Activated CD4-positive, alpha-beta T cell treated with anti-CD3 and anti-CD28 coated beads for 24 hours (primary cell): ENCODE results near the gene APOL2.
"Not testable (repeated sequence)": the region's sequence is repeated elsewhere in the genome, so short reads cannot be mapped to it uniquely, and the experiment has no call there.

ENCODE experiments used
- DNase-seq, 2 donors: peaks; one replicate each; pipeline ENCODE4 v3.0.0-alpha.2; 2020; ENCODE audit warnings: low read depth in 2 of 2

Gene APOL2

GRCh38 chr22:36243986-36244385 is 4.7 kb upstream of the APOL2 start:
- DNase-seq: no peak

GRCh38 chr22:36239150-36239400 is 252 bp downstream of the APOL2 start:
- DNase-seq: no peak

GRCh38 chr22:36238373-36239149 is 766 bp downstream of the APOL2 start:
- DNase-seq: no peak

DNA sequence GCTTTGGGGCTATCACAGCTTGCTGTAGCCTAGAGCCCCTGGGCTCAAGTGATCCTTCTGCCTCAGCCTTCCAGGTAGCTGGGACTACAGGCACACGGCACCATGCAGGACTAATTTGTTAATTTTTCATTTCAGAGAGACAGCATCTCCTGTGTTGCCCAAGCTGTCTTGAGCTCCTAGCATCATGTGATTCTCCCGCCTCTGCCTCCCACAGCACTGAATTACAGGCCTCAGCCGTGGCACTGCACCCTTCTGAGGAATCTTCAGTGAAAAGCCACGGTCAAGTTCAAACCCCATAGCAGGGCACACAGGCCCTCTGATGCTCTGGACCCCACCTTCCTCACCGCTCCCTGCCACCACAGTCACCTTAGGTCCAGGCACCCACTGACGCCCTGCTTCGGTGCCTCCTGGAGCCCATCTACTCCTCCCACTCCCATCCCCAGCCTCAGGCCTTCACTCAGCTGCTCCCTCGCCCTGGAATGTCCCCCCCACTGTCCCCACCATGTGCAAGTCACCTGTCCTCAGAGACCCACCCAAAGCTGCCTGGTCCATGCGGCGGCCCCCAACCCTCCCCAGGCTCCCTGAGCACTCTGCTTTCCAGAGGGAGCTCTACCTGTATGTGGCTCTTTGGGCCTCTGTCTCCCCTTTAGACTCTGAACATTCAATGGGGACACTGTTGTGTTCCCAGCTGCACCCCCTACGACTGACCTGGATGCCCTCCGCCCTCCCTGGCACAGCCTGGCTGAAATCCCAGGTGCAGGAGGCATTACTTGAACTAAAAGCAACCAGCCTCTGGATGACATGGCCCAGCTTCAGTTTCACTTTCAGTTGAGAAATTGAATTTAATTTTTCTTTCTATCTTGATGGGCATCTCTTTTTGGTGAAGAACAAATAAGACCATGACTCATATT is 1.6 kb downstream of the APOL2 start:
- no peak for DNase-seq

DNA sequence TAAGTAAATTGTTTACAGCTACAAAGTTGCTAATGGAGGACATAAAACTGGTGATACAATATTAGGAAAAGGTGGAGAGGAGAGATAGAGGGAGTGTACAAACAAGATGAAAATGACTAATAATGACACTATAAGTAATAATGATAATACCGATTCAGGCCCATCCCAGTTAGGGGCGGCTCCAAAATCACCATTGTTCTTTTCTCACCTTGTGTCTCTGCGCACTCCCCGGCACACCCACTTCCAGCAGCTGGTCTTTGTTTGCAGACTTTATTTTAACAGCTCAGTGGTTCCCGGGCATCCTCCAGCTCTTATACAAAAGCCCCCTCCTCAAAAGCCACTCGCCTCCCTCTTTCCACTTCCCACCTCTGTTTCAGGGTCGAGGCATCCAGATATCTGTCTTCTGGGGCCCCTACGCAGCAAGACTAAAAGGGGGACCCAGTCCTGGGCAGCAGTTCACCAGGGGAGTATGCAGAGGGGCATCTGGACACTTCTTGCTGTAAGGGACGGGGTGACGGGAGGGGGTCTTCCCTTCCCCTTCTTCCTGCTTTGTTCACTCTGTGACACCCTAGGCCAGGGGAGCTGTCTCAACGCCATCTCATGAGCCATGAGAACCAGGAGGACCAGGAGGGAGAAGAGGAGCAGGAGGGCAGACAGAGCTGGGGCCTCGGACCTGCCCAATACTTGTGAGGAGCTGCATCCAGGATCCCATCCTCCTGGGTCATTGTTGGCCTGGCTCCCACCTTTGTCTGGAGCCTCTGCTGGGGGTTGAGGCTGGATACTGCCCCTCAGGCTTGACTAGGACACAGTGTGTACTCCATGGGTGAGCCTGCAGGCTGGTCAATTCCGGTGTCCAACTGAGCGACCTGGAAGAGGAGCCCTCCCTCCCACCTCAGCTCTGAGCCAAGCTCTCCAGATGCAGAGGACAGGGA is 2.7 kb downstream of the APOL2 start:
- no peak for DNase-seq

- DNase-seq: no peak
Observed at GRCh38 chr22:36235585-36235984, 3.7 kb downstream of the APOL2 start.

- DNase-seq: no peak
Observed at GRCh38 chr22:36234919-36235318, 4.4 kb downstream of the APOL2 start.

GRCh38 chr22:36234213-36234612 is 5.1 kb downstream of the APOL2 start:
- DNase-seq: no peak

- no peak for DNase-seq
Observed at GRCh38 chr22:36233796-36234195, 5.5 kb downstream of the APOL2 start.

GRCh38 chr22:36232715-36233401 is 6.5 kb downstream of the APOL2 start:
- DNase-seq: no peak

DNA sequence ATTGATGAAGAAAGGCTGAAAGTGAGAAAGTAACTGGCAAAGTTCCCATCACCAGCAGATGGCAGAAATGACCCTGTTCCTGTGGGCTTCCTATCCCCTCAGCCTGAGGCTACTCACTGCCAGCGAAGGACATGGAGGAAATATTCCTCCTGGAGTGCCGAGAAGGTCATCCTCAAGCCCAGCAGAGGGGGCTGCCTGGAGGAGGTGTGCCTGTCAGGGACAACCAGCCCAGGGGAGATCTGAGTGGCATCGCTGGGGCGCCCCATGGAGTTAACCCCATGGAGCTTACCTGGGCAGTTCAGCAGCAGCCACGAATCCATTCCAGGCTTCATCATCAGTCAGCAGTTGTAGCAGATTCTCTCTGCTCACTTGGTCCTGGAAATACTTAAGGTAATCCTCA is 8.3 kb downstream of the APOL2 start:
- not testable (repeated sequence) for DNase-seq

- not testable (repeated sequence) for DNase-seq
Observed at GRCh38 chr22:36229649-36230048, 9.7 kb downstream of the APOL2 start.

- DNase-seq: no peak
Observed at GRCh38 chr22:36228944-36229343, 10.4 kb downstream of the APOL2 start.

DNA sequence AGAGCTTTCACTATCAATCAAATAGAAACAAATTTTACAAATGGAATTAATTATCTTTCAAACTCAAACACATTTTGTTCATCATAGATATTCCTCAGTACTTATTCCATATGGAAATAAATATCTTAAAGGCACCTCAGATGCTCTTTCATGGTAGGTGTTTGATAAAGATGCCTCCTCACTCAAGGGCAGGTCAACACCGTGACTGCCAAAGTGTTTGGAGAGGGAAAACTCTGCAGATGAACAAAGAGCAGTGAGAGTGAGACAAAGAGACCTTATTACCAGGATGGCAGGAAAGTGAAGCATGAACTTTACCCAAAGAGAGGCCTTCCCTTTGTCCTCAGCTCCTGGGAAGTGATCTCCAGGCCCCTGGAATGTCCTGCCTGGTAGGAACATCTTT is 11.0 kb downstream of the APOL2 start:
- not testable (repeated sequence) for DNase-seq

GRCh38 chr22:36227806-36228205 is 11.5 kb downstream of the APOL2 start:
- DNase-seq: no peak

DNA sequence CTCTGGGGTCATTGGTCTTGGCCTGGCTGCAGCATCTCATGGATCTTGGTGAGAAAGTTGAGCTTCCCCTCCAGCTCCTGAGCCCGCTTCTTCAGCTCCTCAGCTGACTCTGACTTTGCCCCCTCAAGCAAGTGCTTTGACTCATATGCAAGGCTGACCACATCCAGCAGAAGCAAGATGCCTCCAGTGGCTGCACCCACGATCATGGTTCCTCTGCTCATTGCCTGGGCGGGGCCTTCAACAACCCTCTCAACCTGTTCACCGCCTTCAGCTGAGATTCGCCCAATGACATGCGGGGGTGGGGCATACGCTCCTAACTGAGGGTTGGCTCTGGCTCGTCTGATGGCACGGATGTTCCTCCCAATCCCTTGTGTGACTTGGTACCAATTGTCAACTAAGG is 11.9 kb downstream of the APOL2 start:
- DNase-seq: no peak

DNA sequence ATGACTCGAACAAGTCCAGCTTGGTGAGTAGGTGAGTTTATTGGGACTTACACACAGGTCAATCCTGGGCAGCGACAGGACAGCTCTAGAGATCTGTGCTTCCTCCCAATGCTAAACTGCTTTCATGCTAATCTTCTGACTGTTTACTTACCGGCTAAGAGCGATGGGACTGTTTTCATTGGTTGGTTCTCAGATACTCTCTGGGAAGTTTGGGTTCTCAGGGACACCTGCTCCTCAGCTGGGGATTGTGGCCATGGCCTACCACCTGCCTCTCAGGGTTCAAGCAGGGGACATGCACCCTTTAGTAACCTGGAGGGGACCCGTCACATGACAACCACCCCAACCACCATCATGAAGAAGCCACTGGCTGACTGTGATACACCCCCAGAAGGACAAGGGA is 13.1 kb downstream of the APOL2 start:
- DNase-seq: no peak

- no peak for DNase-seq
Observed at GRCh38 chr22:36225333-36225922, 13.9 kb downstream of the APOL2 start.

DNA sequence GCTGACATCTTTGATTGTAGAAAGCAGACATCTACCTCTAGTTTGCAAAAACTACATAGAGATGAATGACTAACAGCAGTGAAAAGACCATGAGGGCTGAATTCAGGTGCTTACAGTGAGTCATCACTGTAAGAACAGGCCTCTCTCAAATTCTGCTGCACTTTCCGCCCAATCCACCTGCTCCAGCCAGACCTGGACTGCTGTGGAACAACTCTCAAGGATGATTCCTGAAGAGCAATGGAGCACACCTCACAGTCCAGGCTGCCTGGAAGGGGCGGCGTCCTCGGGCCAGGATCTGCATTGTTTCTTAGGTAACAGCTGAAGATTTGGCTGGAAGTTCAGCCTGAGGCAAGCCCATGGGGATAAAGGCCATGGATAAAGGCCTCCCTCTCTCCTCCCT is 15.1 kb downstream of the APOL2 start:
- no peak for DNase-seq

DNA sequence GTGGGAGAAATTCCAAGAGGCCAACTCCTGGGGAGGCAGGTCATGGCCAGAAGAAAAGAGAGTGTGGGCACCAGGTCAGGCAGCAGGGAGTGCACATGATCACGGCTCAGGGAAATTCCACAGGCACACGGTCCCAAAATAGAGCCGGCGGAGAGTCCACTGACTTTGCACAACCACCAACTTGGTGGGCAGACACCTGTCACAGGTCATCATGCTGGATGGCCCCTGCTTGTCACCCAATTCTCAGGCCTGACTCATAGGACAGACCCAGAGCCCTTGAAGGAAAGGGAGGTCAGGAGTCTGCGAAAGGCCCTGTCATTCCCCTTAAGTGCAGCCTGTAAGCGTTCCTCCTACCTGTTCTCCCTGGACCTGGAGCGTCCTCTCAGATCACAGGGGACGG is 15.8 kb downstream of the APOL2 start:
- no peak for DNase-seq

DNA sequence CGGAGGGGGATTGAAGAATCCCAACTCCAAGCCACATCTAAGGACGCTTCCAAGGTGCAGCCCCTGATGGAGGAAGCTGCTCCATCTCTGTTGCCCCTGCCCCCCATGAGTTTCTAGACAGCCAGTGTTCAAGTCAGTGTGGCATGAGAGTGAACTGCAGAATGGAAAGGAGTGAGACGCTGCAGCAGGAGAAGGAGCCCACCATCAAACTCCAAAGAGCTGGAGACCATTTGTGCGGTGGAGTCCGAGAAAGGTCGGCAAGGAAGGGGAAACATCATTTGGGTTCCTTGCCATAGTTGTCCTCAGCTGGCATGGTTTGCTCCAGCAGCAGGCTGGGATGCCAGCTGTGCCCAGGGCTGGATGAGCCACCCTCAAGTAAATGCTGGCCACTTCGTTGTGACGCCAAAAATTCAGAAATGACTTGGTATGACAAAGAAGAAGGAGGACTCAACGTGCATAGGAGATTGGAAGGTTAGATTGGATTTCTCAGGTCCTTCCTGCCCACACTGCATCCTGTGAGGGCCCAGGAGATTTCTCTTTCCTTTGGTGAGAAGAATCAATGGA is 16.4 kb downstream of the APOL2 start:
- DNase-seq: no peak
